GM12878 (cell line): ENCODE results near the gene WDFY4. TPM values are rescaled to one million over a fixed set of nuclear protein-coding genes. Genes with fewer than 3 reads are reported as not detected.

Source experiments
- ATAC-seq: fragments of 200-7000 bp; cut with Tn5 transposase; 3 replicates; pipeline ENCODE4 v1.9.1; 2020; ENCODE audit warnings: mild to moderate bottlenecking, moderate library complexity
- BruUV-seq: library from RNA; stranded (reverse); fragments of 400-500 nt; replicated peaks from 2 replicates; lab custom pipeline; 2021; lab: Mats Ljungman, UMichigan
- CTCF ChIA-PET: fragments of 300-600 bp; sonication (Branson Sonifier 250); formaldehyde crosslinking; extraction: SDS; loops from one replicate; lab custom pipeline; 2021; ENCODE audit warnings: inconsistent platforms; lab: Yijun Ruan, JAX
- POLR2A ChIA-PET: fragments of 350-600 bp; formaldehyde crosslinking; extraction: SDS; loops from one replicate; lab custom pipeline; 2021; ENCODE audit warnings: inconsistent platforms; lab: Charles Lee
- RAD21 ChIA-PET: fragments of 300-600 bp; sonication (Branson Sonifier 250); formaldehyde crosslinking; loops from one replicate; lab custom pipeline; 2023; ENCODE audit warnings: antibody characterized with exemption; ENCODE audit not compliant: unreplicated experiment; lab: Charles Lee
- SMC1A ChIA-PET: fragments of 300-600 bp; sonication (Branson Sonifier 250); formaldehyde crosslinking; loops from one replicate; lab custom pipeline; 2023; ENCODE audit not compliant: unreplicated experiment, uncharacterized antibody; lab: Charles Lee
- DNase-seq: peaks from one replicate; pipeline ENCODE4 v3.0.0-alpha.2; 2011; ENCODE audit warnings: low read depth, low spot score
- FAIRE-seq: peaks from 3 replicates; lab custom pipeline; 2011; peaks lifted over from hg19 to GRCh38; lab: Jason Lieb, UNC
- H2AFZ ChIP-seq: 2 replicates; pipeline ENCODE4 v1.6.0; 2011; ENCODE audit warnings: low read depth, low read length, control low read depth; ENCODE audit not compliant: control insufficient read depth
- H3K27ac ChIP-seq: 2 replicates; pipeline ENCODE4 v1.5.1; 2011; ENCODE audit warnings: control low read depth; ENCODE audit not compliant: control insufficient read depth, insufficient read depth
- H3K27me3 ChIP-seq, 2 experiments: replicated peaks in 1 of 2; 2 replicates each; pipeline versions ENCODE4 v1.6.0 to v1.6.1; 2011; ENCODE audit warnings: low read length in 1 of 2; ENCODE audit not compliant: control insufficient read depth in 2 of 2, insufficient read depth in 2 of 2
- H3K36me3 ChIP-seq, 2 experiments: 2 replicates each; pipeline ENCODE4 v1.5.1; 2011; ENCODE audit warnings: low read length in 1 of 2; ENCODE audit not compliant: control insufficient read depth in 2 of 2, insufficient read depth in 2 of 2
- H3K4me1 ChIP-seq: 2 replicates; pipeline ENCODE4 v1.6.1; 2011; ENCODE audit warnings: mild to moderate bottlenecking, low read length, moderate library complexity, mixed read lengths; ENCODE audit not compliant: control insufficient read depth, insufficient read depth
- H3K4me2 ChIP-seq: 2 replicates; pipeline ENCODE4 v1.6.0; 2011; ENCODE audit warnings: control low read depth; ENCODE audit not compliant: control insufficient read depth, insufficient read depth
- H3K4me3 ChIP-seq: fragments of 200-600 bp; sonication (generic); 2 replicates; pipeline ENCODE4 v1.5.1; 2016
- H3K79me2 ChIP-seq: 2 replicates; pipeline ENCODE4 v1.6.0; 2011; ENCODE audit warnings: low read length; ENCODE audit not compliant: control insufficient read depth, insufficient read depth
- H3K9ac ChIP-seq: 2 replicates; pipeline ENCODE4 v1.8.0; 2011; ENCODE audit warnings: low read length, control low read depth, mixed read lengths; ENCODE audit not compliant: control insufficient read depth, insufficient read depth
- H3K9me3 ChIP-seq: replicated peaks from 3 replicates; pipeline ENCODE4 v1.5.1; 2011; ENCODE audit warnings: mild to moderate bottlenecking, low read length; ENCODE audit not compliant: control insufficient read depth, insufficient read depth
- H4K20me1 ChIP-seq: 2 replicates; pipeline ENCODE4 v1.6.0; 2011; ENCODE audit not compliant: control insufficient read depth, insufficient read depth
- CBX5 ChIP-seq: sonication (generic); IDR thresholded peaks from 2 replicates; pipeline ENCODE4 v1.6.1; 2016; ENCODE audit warnings: low read depth, moderate library complexity, mild to moderate bottlenecking, inconsistent platforms
- HDAC6 ChIP-seq: fragments of 200-600 bp; sonication (generic); IDR thresholded peaks from one replicate; pipeline ENCODE4 v1.8.0; 2017; ENCODE audit warnings: antibody characterized with exemption; ENCODE audit not compliant: unreplicated experiment
- HDGF ChIP-seq: fragments of 450-650 bp; IDR thresholded peaks from 2 replicates; pipeline ENCODE4 v1.6.1; 2016; ENCODE audit warnings: antibody characterized with exemption
- WGBS: methylation state at CpG from one replicate; pipeline ENCODE4 v1.1.6; 2016; ENCODE audit warnings: low lambda C conversion rate; ENCODE audit not compliant: insufficient replicate concordance, insufficient coverage; ENCODE audit errors: missing lambda C conversion rate; 5-methylcytosine and 5-hydroxymethylcytosine counted together
- in situ Hi-C: fragments of 300-500 bp; cut with MboI; formaldehyde crosslinking; loops from 9 replicates; pipeline ENCODE4 v1.14.3; 2018; ENCODE audit warnings: mixed read lengths
- intact Hi-C: fragments of 100-400 bp; cut with micrococcal nuclease; formaldehyde crosslinking; loops from one replicate; pipeline ENCODE4 v1.14.2; 2022; ENCODE audit not compliant: unreplicated experiment
- polyA plus RNA-seq, 11 experiments: library from polyadenylated mRNA; depleted of rRNA in 4 of 11; unstranded in 6 of 11; stranded (reverse) in 5 of 11; fragments of >200 nt; fragmentation: Nextera tagmentation in 4 of 11; fragmentation: Illumina TruSeq in 1 of 11; extraction: Ambion mirVana in 4 of 11; extraction: Trizol in 1 of 11; gene quantifications; 1 replicate in 1 of 11; 2 replicates in 10 of 11; pipeline versions ENCODE4 v1.2.1 to v1.2.3, GENCODE V29; 2011 to 2016; ENCODE audit warnings: inconsistent platforms in 2 of 11, missing spikeins in 2 of 11, low read depth in 1 of 11
- total RNA-seq, 4 experiments: library from RNA; depleted of rRNA in 3 of 4; stranded (reverse); fragments of >200 nt in 3 of 4; fragmentation: Illumina TruSeq in 1 of 4; extraction: Trizol in 1 of 4; gene quantifications; 2 replicates each; pipeline versions ENCODE4 v1.2.1 to v1.2.3, GENCODE V29; 2013 to 2021
- TF ChIP-seq, protein P1 (sequence below): IDR thresholded peaks from 2 replicates; pipeline ENCODE4 v1.6.1; 2011; ENCODE audit warnings: borderline replicate concordance, low read depth, mild to moderate bottlenecking, moderate library complexity, low read length; ENCODE audit not compliant: insufficient read depth, poor library complexity, severe bottlenecking
- TF ChIP-seq, protein P2 (sequence below): fragments of 450-650 bp; IDR thresholded peaks from 2 replicates; pipeline ENCODE4 v1.6.1; 2014; ENCODE audit warnings: mild to moderate bottlenecking

The WDFY4 gene
- total and polyA plus RNA-seq, 10 of the 15 experiments (the other 5 are each of a cell fraction or from before 2014, with no cell fraction given), result 13.5 to 132 (median 47.3) TPM

DNA sequence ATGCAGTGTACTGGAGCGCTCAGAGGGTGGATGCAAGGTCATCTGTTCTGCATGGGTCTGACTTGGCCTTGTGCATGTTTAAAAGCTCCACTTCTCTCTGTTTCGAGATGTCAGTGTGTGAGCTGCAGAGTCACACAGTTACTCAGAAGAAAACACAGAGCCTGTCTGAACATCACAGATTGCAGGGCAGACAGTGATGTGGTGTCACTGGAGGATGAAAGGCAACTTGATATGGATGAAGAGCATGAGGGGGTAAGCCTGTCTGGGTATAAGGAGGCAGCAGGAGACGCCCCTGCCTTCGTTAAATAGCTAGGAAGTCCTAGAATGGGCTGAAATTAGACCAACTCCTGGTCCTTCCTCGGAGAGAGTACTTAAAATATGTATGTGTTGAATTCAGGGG is 322.5 kb downstream of the WDFY4 start:
- H3K4me2 ChIP-seq, result no peak overlapping the region
- no peaks in the 10 kb centered on the region for H3K36me3 ChIP-seq
- no peak for ATAC-seq
- H3K79me2 ChIP-seq, result no peaks in the 10 kb centered on the region
- H3K4me3 ChIP-seq, result no peak overlapping the region
- TF ChIP-seq, protein P1, sequence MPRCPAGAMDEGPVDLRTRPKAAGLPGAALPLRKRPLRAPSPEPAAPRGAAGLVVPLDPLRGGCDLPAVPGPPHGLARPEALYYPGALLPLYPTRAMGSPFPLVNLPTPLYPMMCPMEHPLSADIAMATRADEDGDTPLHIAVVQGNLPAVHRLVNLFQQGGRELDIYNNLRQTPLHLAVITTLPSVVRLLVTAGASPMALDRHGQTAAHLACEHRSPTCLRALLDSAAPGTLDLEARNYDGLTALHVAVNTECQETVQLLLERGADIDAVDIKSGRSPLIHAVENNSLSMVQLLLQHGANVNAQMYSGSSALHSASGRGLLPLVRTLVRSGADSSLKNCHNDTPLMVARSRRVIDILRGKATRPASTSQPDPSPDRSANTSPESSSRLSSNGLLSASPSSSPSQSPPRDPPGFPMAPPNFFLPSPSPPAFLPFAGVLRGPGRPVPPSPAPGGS, result no peak
- TF ChIP-seq CBX5, result no peak
- TF ChIP-seq HDGF, result no peak
- TF ChIP-seq, protein P2, sequence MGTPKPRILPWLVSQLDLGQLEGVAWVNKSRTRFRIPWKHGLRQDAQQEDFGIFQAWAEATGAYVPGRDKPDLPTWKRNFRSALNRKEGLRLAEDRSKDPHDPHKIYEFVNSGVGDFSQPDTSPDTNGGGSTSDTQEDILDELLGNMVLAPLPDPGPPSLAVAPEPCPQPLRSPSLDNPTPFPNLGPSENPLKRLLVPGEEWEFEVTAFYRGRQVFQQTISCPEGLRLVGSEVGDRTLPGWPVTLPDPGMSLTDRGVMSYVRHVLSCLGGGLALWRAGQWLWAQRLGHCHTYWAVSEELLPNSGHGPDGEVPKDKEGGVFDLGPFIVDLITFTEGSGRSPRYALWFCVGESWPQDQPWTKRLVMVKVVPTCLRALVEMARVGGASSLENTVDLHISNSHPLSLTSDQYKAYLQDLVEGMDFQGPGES, result no peak
- TF ChIP-seq HDAC6, result no peak
- TF ChIP-seq, all 136 proteins: peak for 0
- Histone ChIP-seq H4K20me1 (no peaks in the 10 kb centered on the region), H3K4me1 (no peaks in the 10 kb centered on the region), H3K27me3 (no peaks in the 10 kb centered on the region), H2AFZ (no peak overlapping the region), H3K27ac (no peak overlapping the region), H3K9me3 (no peaks in the 10 kb centered on the region; the same call in 2 of the 3 replicates), H3K9ac (no peak overlapping the region)
- CTCF ChIA-PET, result no interaction called here
- intact Hi-C loops (no loop called here), in situ Hi-C loops (no loop called here)
- RAD21 ChIA-PET, result no interaction called here
- 20% methylated on average over 5 of the region's 5 CpGs for WGBS
- POLR2A ChIA-PET, result no interaction called here
- no TSS peak for BruUV-seq
- SMC1A ChIA-PET, result interaction anchor here (0.6 kb wide), 1 partner anchor 199 kb away, joined by 3 read pairs; no protein-coding TSS in a partner anchor
- no peak for DNase-seq
- no peak for FAIRE-seq
